ENCODE measurements around the gene CCDC97. TPM values are rescaled to one million over a fixed set of nuclear protein-coding genes. Genes with fewer than 3 reads are reported as not detected.
A peak's percentile ranks its signal among the peaks of the same experiment; 100 is the strongest.

CCDC97 gene
- total RNA-seq, 1 donor from 2014 or later: 21.8 TPM

DNA sequence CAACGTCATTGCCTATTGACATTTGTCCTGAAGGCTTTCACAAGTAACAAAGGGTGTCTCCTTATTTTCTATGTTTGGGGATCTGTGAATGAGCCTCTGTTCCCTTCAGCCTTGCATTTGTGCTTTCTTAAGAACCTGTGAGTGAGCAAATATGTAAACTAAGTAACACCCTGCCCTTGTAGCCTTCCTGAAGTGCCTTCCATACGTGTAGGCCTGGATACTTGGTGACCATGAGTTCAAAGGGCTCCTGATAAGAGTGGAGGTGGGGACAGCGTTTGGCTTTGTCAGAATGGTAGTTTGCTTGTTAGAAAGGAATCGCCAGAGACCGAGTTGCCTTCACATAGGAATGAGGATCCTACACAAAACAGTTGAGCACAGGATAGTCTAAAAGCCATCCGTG lies 14.5 kb upstream of the CCDC97 start:
- no peak overlapping the region for H3K4me3 Mint-ChIP-seq (ENCODE audit: unreplicated experiment)
- peaks cover 45% of the 10 kb centered on the region for H3K36me3 Mint-ChIP-seq (ENCODE audit: low read depth)
- no peaks in the 10 kb centered on the region for H3K9me3 Mint-ChIP-seq (ENCODE audit: low read depth)
- peaks cover 41% of the 10 kb centered on the region for H3K4me1 Mint-ChIP-seq (ENCODE audit: low read depth)
- no peak for DNase-seq (ENCODE audit: low spot score)
- TF ChIP-seq CTCF (IDR thresholded peaks at IDR 0.05): no peak
- no peak overlapping the region for H3K27ac Mint-ChIP-seq (ENCODE audit: unreplicated experiment)
- H3K27me3 Mint-ChIP-seq (ENCODE audit: low read depth): no peaks in the 10 kb centered on the region

- no peak for DNase-seq (ENCODE audit: low spot score)
- H3K9me3 Mint-ChIP-seq (ENCODE audit: low read depth): no peaks in the 10 kb centered on the region
- peak overlapping the region; percentile 99 for H3K27ac Mint-ChIP-seq (ENCODE audit: unreplicated experiment)
- no peak for TF ChIP-seq CTCF (IDR thresholded peaks at IDR 0.05)
- no peaks in the 10 kb centered on the region for H3K27me3 Mint-ChIP-seq (ENCODE audit: low read depth)
- H3K4me1 Mint-ChIP-seq (ENCODE audit: low read depth): peaks cover 43% of the 10 kb centered on the region
- H3K4me3 Mint-ChIP-seq (ENCODE audit: unreplicated experiment): no peak overlapping the region
- peaks cover 46% of the 10 kb centered on the region for H3K36me3 Mint-ChIP-seq (ENCODE audit: low read depth)
These were observed 13.5 kb upstream of the CCDC97 start for GRCh38 chr19:41296433-41296871.

DNA sequence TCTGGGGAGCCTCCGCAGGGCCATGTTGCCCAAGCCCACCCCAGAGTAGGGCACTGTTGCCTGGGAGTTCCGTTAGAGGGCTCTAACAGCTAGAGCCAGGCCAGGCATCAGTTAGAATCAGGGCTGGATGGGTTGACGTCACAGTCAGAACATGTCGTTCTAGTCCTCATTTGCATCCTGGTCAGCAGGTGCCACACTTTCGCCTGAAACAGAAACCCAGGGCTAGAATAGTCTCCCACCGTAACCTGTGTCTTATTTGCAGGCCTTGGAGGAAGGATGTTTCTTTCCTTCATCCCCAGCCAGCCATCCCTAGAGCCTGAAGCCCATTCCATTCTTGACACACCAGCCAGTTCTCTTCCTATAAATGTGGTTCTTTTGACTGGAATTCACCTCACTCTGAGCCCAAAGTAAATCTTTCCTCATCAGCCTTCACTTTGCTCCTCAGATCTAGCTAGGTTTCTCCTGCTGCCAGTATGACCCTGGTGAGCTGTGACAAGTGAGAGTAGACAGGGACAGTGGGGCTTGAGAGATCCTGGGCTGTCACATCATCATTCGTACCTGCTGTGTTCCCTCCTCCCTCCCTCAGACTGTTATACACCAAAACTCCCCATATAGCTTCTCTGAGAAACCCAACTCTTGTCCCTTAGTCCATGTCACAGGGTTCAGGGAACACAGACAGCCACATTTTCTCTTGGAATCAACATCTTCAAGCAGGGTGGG lies 12.2 kb upstream of the CCDC97 start:
- H3K27me3 Mint-ChIP-seq (ENCODE audit: low read depth): no peaks in the 10 kb centered on the region
- peak overlapping the region; percentile 38 for H3K4me3 Mint-ChIP-seq (ENCODE audit: unreplicated experiment)
- H3K4me1 Mint-ChIP-seq (ENCODE audit: low read depth): peaks cover 43% of the 10 kb centered on the region
- H3K27ac Mint-ChIP-seq (ENCODE audit: unreplicated experiment): peak overlapping the region; percentile 99
- DNase-seq (ENCODE audit: low spot score): no peak
- TF ChIP-seq CTCF (IDR thresholded peaks at IDR 0.05): no peak
- no peaks in the 10 kb centered on the region for H3K9me3 Mint-ChIP-seq (ENCODE audit: low read depth)
- peaks cover 50% of the 10 kb centered on the region for H3K36me3 Mint-ChIP-seq (ENCODE audit: low read depth)

DNA sequence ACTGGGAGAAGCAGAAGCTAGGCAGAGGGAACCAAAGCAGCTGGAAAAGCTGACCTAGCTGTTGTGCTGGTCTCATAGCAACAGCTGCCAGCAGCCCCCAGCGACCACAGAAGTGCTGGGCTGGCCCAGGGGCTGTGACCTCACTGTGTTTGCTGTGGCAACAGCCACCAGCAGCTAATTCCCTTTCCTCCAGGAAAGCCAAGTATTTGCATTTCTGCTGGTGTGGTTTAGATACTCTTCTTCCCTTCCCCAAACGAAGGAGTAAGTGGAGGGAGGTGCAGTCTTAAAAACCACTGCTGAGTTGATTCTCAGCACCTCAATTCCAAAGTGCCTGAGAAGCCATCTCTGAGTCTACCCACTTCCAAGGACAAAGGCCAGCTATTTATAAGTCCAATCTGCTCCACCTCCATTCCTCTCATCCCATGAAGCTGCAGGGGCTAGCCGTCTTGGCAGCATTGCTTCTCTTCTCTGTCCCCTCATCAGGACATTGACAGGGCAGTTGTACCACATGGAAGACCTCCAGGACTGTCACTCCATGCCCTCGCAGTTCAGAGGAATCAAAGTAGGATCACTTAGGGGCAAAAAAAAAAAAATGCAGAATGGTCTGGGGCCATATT lies 11.5 kb upstream of the CCDC97 start:
- no peak for DNase-seq (ENCODE audit: low spot score)
- Mint-ChIP-seq H3K9me3 (ENCODE audit: low read depth) (no peaks in the 10 kb centered on the region), H3K36me3 (ENCODE audit: low read depth) (peaks cover 51% of the 10 kb centered on the region), H3K27me3 (ENCODE audit: low read depth) (no peaks in the 10 kb centered on the region), H3K4me3 (ENCODE audit: unreplicated experiment) (peak overlapping the region; percentile 38), H3K4me1 (ENCODE audit: low read depth) (peaks cover 43% of the 10 kb centered on the region), H3K27ac (ENCODE audit: unreplicated experiment) (peak overlapping the region; percentile 99)
- TF ChIP-seq CTCF (IDR thresholded peaks at IDR 0.05): no peak

DNA sequence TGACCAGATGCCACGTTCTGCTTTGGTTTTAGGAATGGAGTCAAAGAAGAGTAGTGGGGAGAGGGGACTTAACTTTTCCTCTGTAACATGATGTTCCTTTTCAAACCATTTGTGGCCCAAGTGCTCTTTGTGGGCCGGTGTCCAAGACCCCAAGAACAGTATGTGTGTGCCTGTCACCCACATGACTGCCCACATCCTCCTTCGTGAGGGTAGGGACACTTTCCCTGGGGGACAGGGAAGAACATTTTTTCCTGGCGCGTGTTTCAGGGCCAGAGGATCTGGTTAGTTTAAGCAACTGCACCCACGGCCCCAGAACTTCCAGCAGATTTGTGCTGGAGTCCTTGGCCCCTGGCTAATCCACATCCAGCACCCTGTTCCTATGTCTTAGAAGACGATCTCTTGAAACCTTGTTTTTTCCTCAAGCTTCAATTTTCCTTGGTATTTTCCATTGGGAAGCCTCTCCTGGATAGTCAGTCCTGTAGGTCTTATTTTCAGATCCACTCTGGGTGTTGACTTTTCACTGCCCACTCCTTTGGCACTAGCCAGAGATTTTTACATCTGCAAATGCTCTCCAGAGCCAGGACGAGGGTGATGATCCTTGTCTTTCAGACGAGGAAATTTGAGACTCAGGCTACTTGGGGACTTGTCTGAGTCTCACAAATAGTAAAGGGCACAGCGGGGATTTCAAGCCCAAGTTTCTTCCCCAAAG lies 10.8 kb upstream of the CCDC97 start:
- Mint-ChIP-seq H3K9me3 (ENCODE audit: low read depth) (no peaks in the 10 kb centered on the region), H3K4me1 (ENCODE audit: low read depth) (peaks cover 43% of the 10 kb centered on the region), H3K4me3 (ENCODE audit: unreplicated experiment) (no peak overlapping the region), H3K36me3 (ENCODE audit: low read depth) (peaks cover 49% of the 10 kb centered on the region), H3K27ac (ENCODE audit: unreplicated experiment) (peak overlapping the region; percentile 99), H3K27me3 (ENCODE audit: low read depth) (no peaks in the 10 kb centered on the region)
- TF ChIP-seq CTCF (IDR thresholded peaks at IDR 0.05): no peak
- DNase-seq (ENCODE audit: low spot score): no peak

All from chondrocyte (in vitro differentiated cells).